SK-N-SH (cell line): Measurements from ENCODE around the gene PLIN1.

Experiments
- CHD2 ChIP-seq: fragments of 150-350 bp; IDR thresholded peaks from 2 replicates; pipeline ENCODE4 v1.6.1; 2018; ENCODE audit warnings: low read length; ENCODE audit not compliant: partially characterized antibody
- CTCF ChIP-seq: fragments of 200-600 bp; sonication (generic); IDR thresholded peaks from 2 replicates; pipeline ENCODE4 v1.6.1; 2017; ENCODE audit warnings: antibody characterized with exemption, mild to moderate bottlenecking, moderate library complexity
- FOXJ3 ChIP-seq: sonication (generic); formaldehyde crosslinking; IDR thresholded peaks from 2 replicates; pipeline ENCODE4 v1.5.1; 2020; ENCODE audit warnings: mild to moderate bottlenecking, missing genetic modification reagents
- FOXM1 ChIP-seq: IDR thresholded peaks from 2 replicates; pipeline ENCODE4 v1.4.0; 2012; ENCODE audit warnings: low read depth, mild to moderate bottlenecking
- POLR2AphosphoS5 ChIP-seq: IDR thresholded peaks from 2 replicates; pipeline ENCODE4 v1.6.1; 2012; ENCODE audit warnings: low read depth, low read length
- RAD21 ChIP-seq: IDR thresholded peaks from 2 replicates; pipeline ENCODE4 v1.6.1; 2012; ENCODE audit warnings: mild to moderate bottlenecking, low read length
- RFX5 ChIP-seq: IDR thresholded peaks from 2 replicates; pipeline ENCODE4 v1.6.1; 2012; ENCODE audit warnings: mild to moderate bottlenecking, improper control_type of control experiment, low read length
- RXRA ChIP-seq: IDR thresholded peaks from 2 replicates; pipeline ENCODE4 v1.4.0; 2012; ENCODE audit warnings: low read depth, mild to moderate bottlenecking, borderline replicate concordance
- ZBTB33 ChIP-seq: IDR thresholded peaks from 2 replicates; pipeline ENCODE4 v1.4.0; 2012; ENCODE audit warnings: low read depth, borderline replicate concordance

- TF ChIP-seq CTCF (no peak), FOXJ3 (CRISPR knock-in tag) (no peak), RXRA (no peak), ZBTB33 (no peak), CHD2 (no peak), POLR2AphosphoS5 (no peak), RAD21 (no peak), FOXM1 (no peak), RFX5 (no peak)
These were observed 48.9 kb downstream of the PLIN1 start for GRCh38 chr15:89630260-89630659.
